ENCODE measurements around the gene SLC22A14.
A peak's percentile ranks its signal among the peaks of the same experiment; 100 is the strongest.

The SLC22A14 gene

GRCh38 chr3:38323060-38323459 is 41.0 kb downstream of the SLC22A14 start:
- no peaks in the 10 kb centered on the region for H3K27me3 ChIP-seq (ENCODE audit: insufficient read depth, poor library complexity, severe bottlenecking)
- peaks cover 7% of the 10 kb centered on the region for H3K4me1 ChIP-seq (ENCODE audit: insufficient read depth, poor library complexity, severe bottlenecking)
- H3K4me3 ChIP-seq (ENCODE audit: severe bottlenecking) = no peak overlapping the region
- ATAC-seq (ENCODE audit: low read depth) (no peak), DNase-seq (ENCODE audit: low spot score) (no peak)
- TF ChIP-seq, protein P1, sequence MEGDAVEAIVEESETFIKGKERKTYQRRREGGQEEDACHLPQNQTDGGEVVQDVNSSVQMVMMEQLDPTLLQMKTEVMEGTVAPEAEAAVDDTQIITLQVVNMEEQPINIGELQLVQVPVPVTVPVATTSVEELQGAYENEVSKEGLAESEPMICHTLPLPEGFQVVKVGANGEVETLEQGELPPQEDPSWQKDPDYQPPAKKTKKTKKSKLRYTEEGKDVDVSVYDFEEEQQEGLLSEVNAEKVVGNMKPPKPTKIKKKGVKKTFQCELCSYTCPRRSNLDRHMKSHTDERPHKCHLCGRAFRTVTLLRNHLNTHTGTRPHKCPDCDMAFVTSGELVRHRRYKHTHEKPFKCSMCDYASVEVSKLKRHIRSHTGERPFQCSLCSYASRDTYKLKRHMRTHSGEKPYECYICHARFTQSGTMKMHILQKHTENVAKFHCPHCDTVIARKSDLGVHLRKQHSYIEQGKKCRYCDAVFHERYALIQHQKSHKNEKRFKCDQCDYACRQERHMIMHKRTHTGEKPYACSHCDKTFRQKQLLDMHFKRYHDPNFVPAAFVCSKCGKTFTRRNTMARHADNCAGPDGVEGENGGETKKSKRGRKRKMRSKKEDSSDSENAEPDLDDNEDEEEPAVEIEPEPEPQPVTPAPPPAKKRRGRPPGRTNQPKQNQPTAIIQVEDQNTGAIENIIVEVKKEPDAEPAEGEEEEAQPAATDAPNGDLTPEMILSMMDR (IDR thresholded peaks at IDR 0.05; ENCODE audit: poor library complexity, severe bottlenecking) = no peak
- no peak overlapping the region for H3K27ac ChIP-seq (ENCODE audit: poor library complexity, severe bottlenecking)
- no peaks in the 10 kb centered on the region for H3K36me3 ChIP-seq (ENCODE audit: low read depth)
- peaks cover 1% of the 10 kb centered on the region for H3K9me3 ChIP-seq (ENCODE audit: severe bottlenecking)

DNA sequence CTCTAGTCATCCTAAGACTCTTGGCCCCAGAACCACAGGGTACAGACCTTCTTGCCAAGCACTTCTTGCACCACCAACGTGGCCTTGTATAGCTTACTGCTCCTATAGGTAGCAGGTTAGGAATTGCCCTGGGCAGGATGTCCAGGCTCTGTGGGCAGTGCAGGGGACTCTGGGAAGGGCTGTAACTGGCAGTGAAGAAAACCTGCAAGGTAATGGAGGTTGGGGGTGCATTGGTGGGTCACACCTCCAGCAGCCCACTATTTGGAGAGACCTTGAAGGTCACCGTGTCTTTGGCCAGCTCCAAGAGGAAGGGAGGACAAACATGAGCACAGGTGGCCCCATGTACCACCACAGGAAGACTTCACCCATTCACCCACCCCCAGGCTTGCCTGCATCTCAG is 43.2 kb downstream of the SLC22A14 start:
- H3K4me3 ChIP-seq (ENCODE audit: severe bottlenecking) = no peak overlapping the region
- no peaks in the 10 kb centered on the region for H3K27me3 ChIP-seq (ENCODE audit: insufficient read depth, poor library complexity, severe bottlenecking)
- TF ChIP-seq, protein P1 (IDR thresholded peaks at IDR 0.05; ENCODE audit: poor library complexity, severe bottlenecking) = no peak
- H3K27ac ChIP-seq (ENCODE audit: poor library complexity, severe bottlenecking) = no peak overlapping the region
- ATAC-seq (ENCODE audit: low read depth) = no peak
- peaks cover 1% of the 10 kb centered on the region for H3K9me3 ChIP-seq (ENCODE audit: severe bottlenecking)
- H3K4me1 ChIP-seq (ENCODE audit: insufficient read depth, poor library complexity, severe bottlenecking) = peaks cover 7% of the 10 kb centered on the region
- DNase-seq (ENCODE audit: low spot score) = no peak
- no peaks in the 10 kb centered on the region for H3K36me3 ChIP-seq (ENCODE audit: low read depth)

- Histone ChIP-seq H3K36me3 (ENCODE audit: low read depth) (no peaks in the 10 kb centered on the region), H3K27me3 (ENCODE audit: insufficient read depth, poor library complexity, severe bottlenecking) (no peaks in the 10 kb centered on the region), H3K9me3 (ENCODE audit: severe bottlenecking) (peaks cover 1% of the 10 kb centered on the region), H3K4me1 (ENCODE audit: insufficient read depth, poor library complexity, severe bottlenecking) (peaks cover 7% of the 10 kb centered on the region), H3K4me3 (ENCODE audit: severe bottlenecking) (no peak overlapping the region), H3K27ac (ENCODE audit: poor library complexity, severe bottlenecking) (peak overlapping the region; percentile 41)
- ATAC-seq (ENCODE audit: low read depth) (peak; percentile 91), DNase-seq (ENCODE audit: low spot score) (no peak)
- TF ChIP-seq, protein P1 (IDR thresholded peaks at IDR 0.05; ENCODE audit: poor library complexity, severe bottlenecking) = no peak
Measured at GRCh38 chr3:38327335-38328009, 45.4 kb downstream of the SLC22A14 start.

GRCh38 chr3:38331257-38332022 is 49.3 kb downstream of the SLC22A14 start:
- DNase-seq (ENCODE audit: low spot score) (no peak), ATAC-seq (ENCODE audit: low read depth) (no peak)
- no peak overlapping the region for H3K27ac ChIP-seq (ENCODE audit: poor library complexity, severe bottlenecking)
- H3K27me3 ChIP-seq (ENCODE audit: insufficient read depth, poor library complexity, severe bottlenecking) = no peaks in the 10 kb centered on the region
- peaks cover under 1% of the 10 kb centered on the region for H3K9me3 ChIP-seq (ENCODE audit: severe bottlenecking)
- TF ChIP-seq, protein P1 (IDR thresholded peaks at IDR 0.05; ENCODE audit: poor library complexity, severe bottlenecking) = no peak
- H3K36me3 ChIP-seq (ENCODE audit: low read depth) = no peaks in the 10 kb centered on the region
- peaks cover 7% of the 10 kb centered on the region for H3K4me1 ChIP-seq (ENCODE audit: insufficient read depth, poor library complexity, severe bottlenecking)
- H3K4me3 ChIP-seq (ENCODE audit: severe bottlenecking) = no peak overlapping the region

DNA sequence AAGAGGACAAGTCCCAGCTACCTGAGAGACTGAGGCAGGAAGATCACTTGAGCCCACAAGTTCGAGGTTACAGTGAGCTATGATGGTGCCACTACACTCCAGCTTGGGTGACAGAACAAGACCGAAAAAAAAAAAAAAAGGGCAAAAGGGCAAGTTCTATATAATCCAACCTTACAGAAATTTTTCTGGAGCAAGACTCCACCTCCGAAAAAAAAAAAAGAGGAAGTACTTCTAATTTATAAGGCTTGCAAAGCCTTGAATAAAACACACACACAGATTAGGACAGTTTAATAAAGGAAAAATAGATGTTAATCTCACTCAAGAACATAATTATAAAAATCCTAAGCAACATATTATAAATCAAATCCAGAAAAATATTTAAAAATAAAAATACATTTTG is 50.1 kb downstream of the SLC22A14 start:
- Histone ChIP-seq H3K27ac (ENCODE audit: poor library complexity, severe bottlenecking) (no peak overlapping the region), H3K4me1 (ENCODE audit: insufficient read depth, poor library complexity, severe bottlenecking) (peaks cover 7% of the 10 kb centered on the region), H3K27me3 (ENCODE audit: insufficient read depth, poor library complexity, severe bottlenecking) (no peaks in the 10 kb centered on the region), H3K9me3 (ENCODE audit: severe bottlenecking) (no peaks in the 10 kb centered on the region), H3K36me3 (ENCODE audit: low read depth) (no peaks in the 10 kb centered on the region), H3K4me3 (ENCODE audit: severe bottlenecking) (no peak overlapping the region)
- DNase-seq (ENCODE audit: low spot score) = no peak
- TF ChIP-seq, protein P1 (IDR thresholded peaks at IDR 0.05; ENCODE audit: poor library complexity, severe bottlenecking) = no peak
- ATAC-seq (ENCODE audit: low read depth) = no peak
